ENCODE measurements around the gene ROR1.

Gene ROR1

DNA sequence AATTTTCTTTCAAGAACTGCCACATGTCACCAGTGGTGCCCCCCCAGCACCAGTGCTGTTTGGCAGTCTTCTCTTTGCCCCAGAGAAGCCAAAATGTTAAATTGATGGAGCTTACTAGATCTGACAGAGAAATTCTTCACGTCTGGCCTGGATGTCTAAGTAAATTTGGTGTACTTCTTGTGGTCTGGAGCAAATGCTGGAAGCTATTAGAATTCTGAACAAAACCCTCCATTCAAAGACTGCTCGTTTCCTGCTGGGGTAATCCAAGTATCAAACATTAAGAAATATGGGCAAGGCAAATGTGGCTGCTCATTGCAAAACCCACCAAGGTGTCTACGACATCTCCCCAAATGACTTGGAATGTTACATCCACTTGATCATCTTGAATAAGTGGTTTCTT is 92.3 kb downstream of the ROR1 start:
- intact Hi-C loops (cut with DNase I): no loop called here
- no peak for DNase-seq

- peak in 1 of 42 donors; percentile 18 for DNase-seq
- intact Hi-C loops (cut with DNase I): no loop called here
Measured at GRCh38 chr1:63867429-63868176, 93.8 kb downstream of the ROR1 start.

GRCh38 chr1:63868268-63868781 is 94.5 kb downstream of the ROR1 start:
- DNase-seq: no peak
- intact Hi-C loops (cut with DNase I): no loop called here

DNA sequence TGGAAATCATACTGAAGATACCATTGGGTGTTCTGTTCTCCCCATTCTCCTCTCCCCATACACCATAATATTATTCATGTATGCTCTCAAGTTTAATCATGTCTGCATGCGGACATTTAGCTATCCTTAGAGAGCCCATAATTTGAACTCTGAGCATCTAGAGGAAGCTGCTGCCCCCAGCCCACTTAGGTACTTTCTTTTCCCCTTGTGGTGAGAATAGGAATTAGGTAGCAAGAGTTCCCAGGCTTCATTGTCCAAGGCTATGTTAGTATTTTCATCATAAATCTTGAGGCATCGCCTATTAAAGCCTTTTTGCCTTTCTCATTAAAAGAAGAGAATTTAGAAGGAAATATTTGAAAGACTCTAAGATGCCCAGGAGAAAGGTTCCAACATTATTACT is 96.3 kb downstream of the ROR1 start:
- DNase-seq: no peak
- intact Hi-C loops (cut with DNase I): no loop called here

- DNase-seq: no peak
- intact Hi-C loops (cut with DNase I): no loop called here
Measured at GRCh38 chr1:63871463-63871862, 97.6 kb downstream of the ROR1 start.

GRCh38 chr1:63873751-63874150 is 99.9 kb downstream of the ROR1 start:
- DNase-seq: no peak
- intact Hi-C loops (cut with DNase I): no loop called here

DNA sequence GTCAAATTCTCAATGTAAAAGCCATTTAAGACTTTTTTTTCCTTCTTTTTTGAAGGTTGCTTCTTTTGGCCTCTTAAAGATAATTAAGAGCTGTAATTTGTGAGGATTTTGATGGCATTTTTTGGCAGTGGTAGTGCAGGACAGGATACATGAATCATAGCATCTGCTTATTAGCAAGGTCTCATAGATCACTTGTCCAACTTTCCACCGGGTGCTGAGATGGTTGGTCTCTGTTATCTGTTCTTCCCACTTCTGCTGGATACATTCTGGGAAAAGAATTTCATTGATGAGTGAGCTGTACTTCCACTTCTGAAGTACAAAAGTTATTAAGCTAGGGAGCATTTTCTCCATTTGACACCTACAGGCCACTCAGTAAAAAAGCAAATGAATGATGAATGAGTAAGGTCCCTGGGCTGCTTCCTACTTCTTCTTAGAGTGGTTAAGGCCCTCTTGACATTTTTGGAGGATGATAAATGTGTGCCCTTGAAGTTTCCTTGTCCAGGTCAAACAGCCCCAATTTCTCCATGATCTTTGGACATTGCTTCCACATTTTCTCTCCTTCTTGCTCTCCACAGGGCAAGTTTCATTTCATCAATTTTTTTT is 100.6 kb downstream of the ROR1 start:
- no peak for DNase-seq
- intact Hi-C loops (cut with DNase I): no loop called here

GRCh38 chr1:63875636-63876035 is 101.8 kb downstream of the ROR1 start:
- intact Hi-C loops (cut with DNase I): no loop called here
- no peak for DNase-seq

- no peak for DNase-seq
- intact Hi-C loops (cut with DNase I): no loop called here
Measured at GRCh38 chr1:63877021-63877767, 103.4 kb downstream of the ROR1 start.

GRCh38 chr1:63877816-63878215 is 104.0 kb downstream of the ROR1 start:
- intact Hi-C loops (cut with DNase I): no loop called here

GRCh38 chr1:63878932-63879331 is 105.1 kb downstream of the ROR1 start:
- no peak for DNase-seq
- intact Hi-C loops (cut with DNase I): no loop called here

More at GRCh38 chr1:63877816-63878215, 104.0 kb downstream of the ROR1 start:
- DNase-seq: no peak

GRCh38 chr1:63880958-63881576 is 107.2 kb downstream of the ROR1 start:
- intact Hi-C loops (cut with DNase I): no loop called here
- no peak for DNase-seq

- intact Hi-C loops (cut with DNase I): no loop called here
- peak in 1 of 42 donors; percentile 37 for DNase-seq
Measured at GRCh38 chr1:63882048-63882704, 108.4 kb downstream of the ROR1 start.

DNA sequence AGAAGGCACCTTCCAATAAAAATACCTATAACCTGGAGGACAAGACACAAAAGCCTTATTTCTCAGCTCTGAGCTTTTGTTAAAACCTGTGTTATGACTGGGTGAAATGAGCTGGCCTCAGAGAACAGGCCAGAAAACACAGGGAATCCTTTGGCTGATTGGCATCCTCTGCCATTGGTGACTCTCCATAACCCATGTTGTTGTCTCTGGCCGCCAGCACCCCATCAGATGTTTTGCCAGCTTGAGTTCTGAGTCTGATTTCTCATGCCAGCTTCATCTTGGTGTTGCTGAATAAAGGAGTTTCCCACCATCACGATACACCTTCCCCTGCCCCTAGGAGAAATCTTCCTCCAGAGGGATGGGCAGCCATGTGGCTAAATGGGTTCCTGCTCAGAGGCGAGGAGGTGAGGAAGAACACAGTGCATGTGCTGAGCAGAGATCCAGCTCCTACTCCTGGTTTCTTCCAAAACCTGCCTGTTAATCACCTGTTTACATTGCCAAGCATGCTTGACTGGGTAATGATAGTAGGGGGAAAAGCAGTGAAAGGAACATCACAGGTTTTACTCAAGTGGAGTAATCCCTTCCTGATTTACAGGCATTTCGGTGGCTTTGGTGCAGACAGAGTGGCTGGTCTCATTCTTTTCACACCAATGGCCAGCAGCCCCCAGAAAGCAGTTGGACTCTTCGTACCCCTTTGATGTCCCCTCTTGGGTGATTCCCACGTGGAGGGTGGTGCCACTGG is 109.8 kb downstream of the ROR1 start:
- DNase-seq: no peak
- intact Hi-C loops (cut with DNase I): no loop called here

DNA sequence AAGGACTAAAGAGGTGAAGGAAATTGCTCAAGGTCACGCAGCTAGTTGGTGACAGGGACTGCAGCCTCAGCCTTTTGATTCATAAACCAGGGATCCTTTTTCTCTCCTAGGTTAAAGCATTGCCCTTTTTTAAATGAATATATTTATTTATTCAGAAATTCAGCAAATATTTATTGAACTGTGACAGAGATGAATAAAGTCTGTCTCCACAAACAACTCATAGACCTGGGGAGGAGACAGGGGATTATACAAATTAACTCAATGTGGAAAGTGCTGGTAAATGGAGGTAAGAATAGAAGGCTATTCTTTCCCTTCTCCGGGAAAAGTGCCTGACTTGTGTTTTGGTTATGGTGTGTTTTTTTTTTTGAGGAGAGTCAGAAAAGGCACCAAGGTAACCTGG is 110.7 kb downstream of the ROR1 start:
- DNase-seq: no peak
- intact Hi-C loops (cut with DNase I): no loop called here

GRCh38 chr1:63885899-63886298 is 112.1 kb downstream of the ROR1 start:
- no peak for DNase-seq
- intact Hi-C loops (cut with DNase I): no loop called here

- no peak for DNase-seq
- intact Hi-C loops (cut with DNase I): no loop called here
Measured at GRCh38 chr1:63886340-63886739, 112.5 kb downstream of the ROR1 start.

DNA sequence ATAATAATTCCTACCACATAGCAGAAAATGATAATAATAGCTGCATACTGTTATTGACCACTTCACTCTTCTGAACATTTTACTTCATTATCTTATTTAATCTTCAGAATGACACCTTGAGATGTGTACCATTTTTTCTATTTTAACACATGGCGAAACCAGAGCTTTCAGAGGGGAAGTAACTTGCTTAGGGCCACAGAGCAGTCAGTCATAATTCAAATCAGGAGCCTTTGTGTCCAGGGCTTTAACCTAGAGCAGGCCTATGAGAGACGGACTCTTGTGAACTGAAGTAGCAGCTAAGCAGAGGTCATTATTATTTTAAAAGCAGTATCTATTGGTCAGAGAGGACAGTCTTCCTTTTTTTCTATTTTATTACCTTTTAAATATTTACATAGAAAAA is 114.0 kb downstream of the ROR1 start:
- intact Hi-C loops (cut with DNase I): no loop called here
- DNase-seq: no peak

- DNase-seq: no peak
Measured at GRCh38 chr1:63888984-63889383, 115.2 kb downstream of the ROR1 start.

More at GRCh38 chr1:63888984-63889383, 115.2 kb downstream of the ROR1 start:
- intact Hi-C loops (cut with DNase I): no loop called here

Data from head of caudate nucleus (tissue), 42 donors.